SK-N-SH treated with all-trans-retinoic acid at 6 μM for 48 hours (cell line): Measurements from ENCODE around the gene CFAP91.
A peak's percentile ranks its signal among the peaks of the same experiment; 100 is the strongest.

Experiments
- ATAC-seq: fragments of 200-7000 bp; cut with Tn5 transposase; 3 replicates; pipeline ENCODE4 v1.9.1; 2020; ENCODE audit warnings: mild to moderate bottlenecking, moderate library complexity
- ARNTL ChIP-seq: fragments of 450-650 bp; formaldehyde crosslinking; IDR thresholded peaks from 2 replicates; pipeline ENCODE4 v1.5.0; 2020; ENCODE audit warnings: low read depth, mild to moderate bottlenecking, moderate library complexity, borderline replicate concordance
- CREB5 ChIP-seq: fragments of 250-450 bp; sonication (Bioruptor Pico); IDR thresholded peaks from 2 replicates; pipeline ENCODE4 v1.5.1; 2020; ENCODE audit warnings: low read depth, mild to moderate bottlenecking, moderate library complexity
- CSDC2 ChIP-seq: fragments of 250-450 bp; sonication (Bioruptor Pico); IDR thresholded peaks from 2 replicates; pipeline ENCODE4 v1.5.0; 2020; ENCODE audit warnings: mild to moderate bottlenecking, moderate library complexity
- GLIS3 ChIP-seq: fragments of 250-450 bp; sonication (Bioruptor Pico); IDR thresholded peaks from 2 replicates; pipeline ENCODE4 v1.5.0; 2020; ENCODE audit warnings: mild to moderate bottlenecking, moderate library complexity
- ISL1 ChIP-seq: fragments of 250-450 bp; sonication (Bioruptor Pico); IDR thresholded peaks from 2 replicates; pipeline ENCODE4 v2.1.2; 2022; ENCODE audit warnings: mild to moderate bottlenecking, moderate library complexity
- OSR1 ChIP-seq: fragments of 250-450 bp; sonication (Bioruptor Pico); IDR thresholded peaks from 2 replicates; pipeline ENCODE4 v1.8.0; 2022; ENCODE audit warnings: moderate library complexity, mild to moderate bottlenecking, inconsistent platforms
- PATZ1 ChIP-seq: fragments of 250-450 bp; sonication (Bioruptor Pico); IDR thresholded peaks from 2 replicates; pipeline ENCODE4 v1.8.0; 2020; ENCODE audit warnings: mild to moderate bottlenecking, moderate library complexity, borderline replicate concordance
- POU6F1 ChIP-seq: fragments of 250-450 bp; sonication (Bioruptor Pico); IDR thresholded peaks from 2 replicates; pipeline ENCODE4 v1.8.0; 2021; ENCODE audit warnings: low read depth, mild to moderate bottlenecking, moderate library complexity, borderline replicate concordance
- PPARA ChIP-seq: fragments of 250-450 bp; sonication (Bioruptor Pico); IDR thresholded peaks from 2 replicates; pipeline ENCODE4 v1.5.0; 2020; ENCODE audit warnings: mild to moderate bottlenecking, borderline replicate concordance
- RARB ChIP-seq: fragments of 250-450 bp; sonication (Bioruptor Pico); IDR thresholded peaks from 2 replicates; pipeline ENCODE4 v1.8.0; 2021; ENCODE audit warnings: mild to moderate bottlenecking, moderate library complexity
- SNAI2 ChIP-seq: fragments of 250-450 bp; sonication (Bioruptor Pico); IDR thresholded peaks from 2 replicates; pipeline ENCODE4 v1.5.0; 2020; ENCODE audit warnings: mild to moderate bottlenecking, moderate library complexity
- TCF4 ChIP-seq: fragments of 250-450 bp; sonication (Bioruptor Pico); IDR thresholded peaks from 2 replicates; pipeline ENCODE4 v1.8.0; 2021; ENCODE audit warnings: mild to moderate bottlenecking, moderate library complexity, borderline replicate concordance
- TSHZ2 ChIP-seq: fragments of 250-450 bp; sonication (Bioruptor Pico); IDR thresholded peaks from 2 replicates; pipeline ENCODE4 v1.5.0; 2020; ENCODE audit warnings: mild to moderate bottlenecking, moderate library complexity
- ZC3H10 ChIP-seq: fragments of 250-450 bp; sonication (Bioruptor Pico); IDR thresholded peaks from 2 replicates; pipeline ENCODE4 v1.5.1; 2021; ENCODE audit warnings: mild to moderate bottlenecking, moderate library complexity
- ZFP3 ChIP-seq: fragments of 250-450 bp; sonication (Bioruptor Pico); IDR thresholded peaks from 2 replicates; pipeline ENCODE4 v1.5.0; 2020; ENCODE audit warnings: mild to moderate bottlenecking, moderate library complexity
- ZFP30 ChIP-seq: fragments of 450-650 bp; formaldehyde crosslinking; IDR thresholded peaks from 2 replicates; pipeline ENCODE4 v1.5.0; 2022; ENCODE audit warnings: mild to moderate bottlenecking, moderate library complexity
- ZNF565 ChIP-seq: fragments of 450-650 bp; formaldehyde crosslinking; conservative IDR thresholded peaks from 2 replicates; pipeline ENCODE4 v1.5.0; 2020; ENCODE audit warnings: low read depth, mild to moderate bottlenecking, moderate library complexity
- ZNF70 ChIP-seq: fragments of 450-650 bp; formaldehyde crosslinking; IDR thresholded peaks from 2 replicates; pipeline ENCODE4 v1.5.0; 2020; ENCODE audit warnings: mild to moderate bottlenecking, moderate library complexity
- ZNF8 ChIP-seq: fragments of 450-650 bp; formaldehyde crosslinking; IDR thresholded peaks from 2 replicates; pipeline ENCODE4 v1.5.0; 2020; ENCODE audit warnings: mild to moderate bottlenecking, moderate library complexity
- TF ChIP-seq, protein P1 (sequence below): fragments of 250-450 bp; sonication (Bioruptor Pico); IDR thresholded peaks from 2 replicates; pipeline ENCODE4 v1.5.1; 2021; ENCODE audit warnings: mild to moderate bottlenecking, moderate library complexity

Gene CFAP91

DNA sequence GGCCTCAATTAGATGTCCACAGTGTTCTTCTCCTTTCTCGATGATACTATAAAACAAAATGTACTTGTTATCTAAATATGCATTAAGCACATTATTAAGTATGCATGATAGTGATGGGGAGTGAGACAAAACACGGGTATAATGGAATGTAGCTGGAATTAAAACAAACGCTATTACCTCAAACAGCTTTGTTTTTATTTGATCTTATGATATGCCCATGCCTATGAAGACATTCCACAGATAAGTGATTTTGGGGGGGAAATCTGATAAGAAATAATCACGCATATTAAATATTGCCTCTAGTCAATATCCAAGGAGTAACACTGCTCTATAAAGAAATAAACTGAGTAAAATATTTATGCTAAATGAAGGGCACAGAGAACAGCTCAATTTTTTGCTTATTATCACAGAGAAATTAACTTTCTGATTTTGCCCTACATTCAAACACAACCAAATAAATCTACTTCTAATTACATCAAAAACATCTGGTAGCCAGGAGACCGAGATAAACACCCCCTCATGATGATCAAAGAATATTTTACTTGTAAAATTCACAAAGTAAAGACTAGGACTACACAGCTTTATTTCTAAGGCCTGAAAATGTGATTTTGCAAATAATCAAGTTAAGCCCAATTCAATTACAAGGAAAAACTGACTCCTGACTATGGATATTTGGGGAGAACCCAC is 27.5 kb upstream of the CFAP91 start (continued):
- TF ChIP-seq CREB5 (CRISPR knock-in tag) = peak; percentile 65; the same call in 1 of the 2 replicates
- TF ChIP-seq OSR1 (CRISPR knock-in tag) = no peak
- TF ChIP-seq TCF4 = peak; percentile 86
- TF ChIP-seq TSHZ2 = no peak
- no peak; the same call in 1 of the 2 replicates for TF ChIP-seq GLIS3 (CRISPR knock-in tag)
- no peak for TF ChIP-seq ZFP3 (CRISPR knock-in tag)
- TF ChIP-seq SNAI2 = no peak; the same call in 1 of the 2 replicates
- TF ChIP-seq POU6F1 = no peak

DNA sequence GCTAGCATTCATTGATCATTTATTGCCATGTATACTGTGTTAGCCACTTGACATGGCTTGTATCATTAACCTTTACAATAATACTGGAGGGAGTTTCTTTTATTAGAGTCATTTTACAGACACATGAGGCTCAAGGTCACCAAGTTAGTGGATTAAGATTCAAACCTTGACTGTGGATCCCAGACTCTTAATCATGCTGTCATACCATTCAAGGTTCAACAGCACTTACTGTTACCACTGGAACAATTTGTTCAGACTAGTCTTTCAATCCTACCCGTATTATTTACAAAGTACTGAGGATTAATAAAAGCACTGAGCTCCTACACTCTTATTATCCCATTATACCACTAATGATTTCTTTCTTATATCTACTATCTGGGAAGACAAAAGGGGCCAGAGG is 26.8 kb upstream of the CFAP91 start:
- no peak for ATAC-seq
- TF ChIP-seq ZNF8 (no peak), CREB5 (CRISPR knock-in tag) (no peak), PATZ1 (CRISPR knock-in tag) (no peak), ISL1 (CRISPR knock-in tag) (no peak), ARNTL (CRISPR knock-in tag) (no peak), RARB (CRISPR knock-in tag) (no peak), ZNF565 (CRISPR knock-in tag) (no peak), SNAI2 (no peak), TCF4 (no peak), ZC3H10 (CRISPR knock-in tag) (no peak), GLIS3 (CRISPR knock-in tag) (no peak)
- TF ChIP-seq, protein P1, sequence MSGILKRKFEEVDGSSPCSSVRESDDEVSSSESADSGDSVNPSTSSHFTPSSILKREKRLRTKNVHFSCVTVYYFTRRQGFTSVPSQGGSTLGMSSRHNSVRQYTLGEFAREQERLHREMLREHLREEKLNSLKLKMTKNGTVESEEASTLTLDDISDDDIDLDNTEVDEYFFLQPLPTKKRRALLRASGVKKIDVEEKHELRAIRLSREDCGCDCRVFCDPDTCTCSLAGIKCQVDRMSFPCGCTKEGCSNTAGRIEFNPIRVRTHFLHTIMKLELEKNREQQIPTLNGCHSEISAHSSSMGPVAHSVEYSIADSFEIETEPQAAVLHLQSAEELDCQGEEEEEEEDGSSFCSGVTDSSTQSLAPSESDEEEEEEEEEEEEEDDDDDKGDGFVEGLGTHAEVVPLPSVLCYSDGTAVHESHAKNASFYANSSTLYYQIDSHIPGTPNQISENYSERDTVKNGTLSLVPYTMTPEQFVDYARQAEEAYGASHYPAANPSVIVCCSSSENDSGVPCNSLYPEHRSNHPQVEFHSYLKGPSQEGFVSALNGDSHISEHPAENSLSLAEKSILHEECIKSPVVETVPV (CRISPR knock-in tag) = no peak

DNA sequence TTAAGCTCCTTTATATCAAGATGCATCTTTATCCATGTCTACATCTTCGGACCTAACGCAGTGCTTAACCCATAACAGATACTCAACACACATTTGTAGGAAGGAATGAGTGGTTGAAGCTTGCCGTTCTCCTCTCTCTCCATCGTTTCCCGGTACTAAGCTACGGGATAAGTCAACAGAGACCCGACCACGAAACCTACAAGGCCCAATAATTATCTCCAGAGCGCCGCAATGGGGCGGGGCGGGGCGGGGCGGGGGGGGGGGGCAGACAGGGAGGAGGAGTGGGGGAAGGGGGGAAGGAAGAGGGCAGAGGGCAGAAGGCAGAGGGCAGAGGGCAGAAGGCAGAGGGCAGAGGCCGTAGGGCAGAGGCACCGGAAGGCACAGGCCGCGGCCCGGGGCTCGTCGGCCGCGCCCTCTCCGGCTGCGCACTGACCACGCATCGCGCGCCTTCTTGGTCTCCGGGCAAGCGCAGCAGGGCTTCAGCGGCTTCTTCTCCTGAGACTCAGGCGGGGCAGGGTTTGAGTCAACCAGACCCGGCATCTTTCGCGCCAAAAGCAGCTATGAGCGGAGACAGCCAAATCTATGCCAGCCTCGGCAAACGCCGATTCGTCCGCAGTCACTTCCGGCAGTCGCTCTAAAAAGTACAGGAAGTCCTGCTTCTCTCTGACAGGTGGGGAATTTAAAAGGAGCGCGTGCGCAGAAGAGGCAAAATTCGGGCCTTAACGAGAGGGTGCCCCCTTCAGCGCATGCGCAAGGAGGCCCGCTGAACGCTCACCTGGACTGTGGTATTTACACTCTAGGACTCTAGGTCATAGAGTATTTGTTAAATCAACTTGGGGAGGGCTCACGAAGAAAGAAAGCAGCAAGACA is 25.8 kb upstream of the CFAP91 start, which contains the start of gene COX17:
Gene COX17, minus strand, starts transcription at position 636 of the 870 bp plus-strand sequence. Its CDS starts 96 bp downstream, at position 540.
- ATAC-seq = peak; percentile 72
- TF ChIP-seq CREB5 (CRISPR knock-in tag) (no peak), CSDC2 (CRISPR knock-in tag) (no peak), ZNF70 (no peak), ZFP30 (CRISPR knock-in tag) (no peak), ZNF8 (no peak), OSR1 (CRISPR knock-in tag) (no peak), TSHZ2 (no peak), PPARA (CRISPR knock-in tag) (no peak)
